Stimulated activated CD8-positive, alpha-beta memory T cell treated with anti-CD3 and anti-CD28 coated beads, Interleukin-15, amount 100 ng/mL, for 24 hours (primary cell): ENCODE measurements around the gene RPTOR.

Experiments used
- DNase-seq: peaks from one replicate; pipeline ENCODE4 v3.0.0-alpha.2; 2020; ENCODE audit warnings: low read depth

RPTOR gene

GRCh38 chr17:80667462-80668277 lies 123.0 kb downstream of the RPTOR start:
- DNase-seq, result no peak

GRCh38 chr17:80668375-80669148 lies 123.9 kb downstream of the RPTOR start:
- no peak for DNase-seq

- DNase-seq, result no peak
These were observed 126.6 kb downstream of the RPTOR start for GRCh38 chr17:80671039-80671824.

- DNase-seq, result no peak
These were observed 127.1 kb downstream of the RPTOR start for GRCh38 chr17:80671825-80672110.

GRCh38 chr17:80673152-80673920 lies 128.7 kb downstream of the RPTOR start:
- DNase-seq, result no peak

GRCh38 chr17:80675438-80676095 lies 130.9 kb downstream of the RPTOR start:
- DNase-seq, result no peak

GRCh38 chr17:80676096-80676466 lies 131.4 kb downstream of the RPTOR start:
- no peak for DNase-seq

- no peak for DNase-seq
These were observed 131.9 kb downstream of the RPTOR start for GRCh38 chr17:80676564-80676963.

- no peak for DNase-seq
These were observed 132.6 kb downstream of the RPTOR start for GRCh38 chr17:80677214-80677756.

- DNase-seq, result no peak
These were observed 135.2 kb downstream of the RPTOR start for GRCh38 chr17:80679816-80680215.

- DNase-seq, result no peak
These were observed 136.6 kb downstream of the RPTOR start for GRCh38 chr17:80681215-80681614.

GRCh38 chr17:80682372-80682771 lies 137.7 kb downstream of the RPTOR start:
- DNase-seq, result no peak

GRCh38 chr17:80683625-80684104 lies 139.0 kb downstream of the RPTOR start:
- no peak for DNase-seq

- DNase-seq, result no peak
These were observed 143.2 kb downstream of the RPTOR start for GRCh38 chr17:80687839-80688238.

GRCh38 chr17:80689129-80689619 lies 144.5 kb downstream of the RPTOR start:
- no peak for DNase-seq

GRCh38 chr17:80691784-80692183 lies 147.1 kb downstream of the RPTOR start:
- no peak for DNase-seq

GRCh38 chr17:80692931-80693467 lies 148.4 kb downstream of the RPTOR start:
- no peak for DNase-seq

- DNase-seq, result no peak
These were observed 148.9 kb downstream of the RPTOR start for GRCh38 chr17:80693511-80693910.

- DNase-seq, result no peak
These were observed 149.7 kb downstream of the RPTOR start for GRCh38 chr17:80694085-80694991.
